Suprapubic skin (tissue), 3 donors: Measurements from ENCODE around the gene PITPNM2.

Experiments
- POLR2A ChIP-seq, 2 donors: fragments of 450-650 bp; IDR thresholded peaks; one replicate each; pipeline ENCODE4 v1.6.1; 2017; ENCODE audit warnings: antibody characterized with exemption in 2 of 2, mild to moderate bottlenecking in 2 of 2, moderate library complexity in 2 of 2
- TF ChIP-seq, protein P1 (sequence below), 2 donors: fragments of 200-600 bp in 1 of 2; fragments of 450-650 bp in 1 of 2; sonication (generic) in 1 of 2; IDR thresholded peaks; one replicate each; pipeline ENCODE4 v1.5.1; 2016 to 2019; ENCODE audit warnings: antibody characterized with exemption in 2 of 2, mild to moderate bottlenecking in 1 of 2, moderate library complexity in 1 of 2

DNA sequence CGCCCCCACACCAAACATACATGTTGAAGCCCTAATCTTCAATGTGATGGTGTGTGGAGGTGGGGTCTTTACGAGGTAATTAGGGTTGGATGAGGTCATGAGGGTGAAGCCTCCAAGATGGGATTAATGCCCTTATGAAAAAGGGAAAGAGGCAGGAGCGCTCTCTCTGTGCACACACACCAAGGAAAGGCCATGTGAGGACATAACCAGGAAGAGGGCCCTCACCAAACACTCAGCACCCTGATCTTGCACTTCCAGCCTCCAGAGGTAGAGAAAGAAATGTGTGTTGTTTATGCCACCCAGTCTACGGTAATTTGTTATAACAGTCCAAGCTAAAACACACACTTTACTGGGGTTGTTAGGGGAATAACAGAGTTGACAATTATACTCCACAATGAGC lies 14.6 kb upstream of the PITPNM2 start:
- TF ChIP-seq, protein P1, sequence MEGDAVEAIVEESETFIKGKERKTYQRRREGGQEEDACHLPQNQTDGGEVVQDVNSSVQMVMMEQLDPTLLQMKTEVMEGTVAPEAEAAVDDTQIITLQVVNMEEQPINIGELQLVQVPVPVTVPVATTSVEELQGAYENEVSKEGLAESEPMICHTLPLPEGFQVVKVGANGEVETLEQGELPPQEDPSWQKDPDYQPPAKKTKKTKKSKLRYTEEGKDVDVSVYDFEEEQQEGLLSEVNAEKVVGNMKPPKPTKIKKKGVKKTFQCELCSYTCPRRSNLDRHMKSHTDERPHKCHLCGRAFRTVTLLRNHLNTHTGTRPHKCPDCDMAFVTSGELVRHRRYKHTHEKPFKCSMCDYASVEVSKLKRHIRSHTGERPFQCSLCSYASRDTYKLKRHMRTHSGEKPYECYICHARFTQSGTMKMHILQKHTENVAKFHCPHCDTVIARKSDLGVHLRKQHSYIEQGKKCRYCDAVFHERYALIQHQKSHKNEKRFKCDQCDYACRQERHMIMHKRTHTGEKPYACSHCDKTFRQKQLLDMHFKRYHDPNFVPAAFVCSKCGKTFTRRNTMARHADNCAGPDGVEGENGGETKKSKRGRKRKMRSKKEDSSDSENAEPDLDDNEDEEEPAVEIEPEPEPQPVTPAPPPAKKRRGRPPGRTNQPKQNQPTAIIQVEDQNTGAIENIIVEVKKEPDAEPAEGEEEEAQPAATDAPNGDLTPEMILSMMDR (IDR thresholded peaks at IDR 0.05), result no peak
- TF ChIP-seq POLR2A (IDR thresholded peaks at IDR 0.05), result no peak
